IPS DF 6.9 (cell line): Measurements from ENCODE around the gene TRAIP.

Experiments
- DNase-seq: peaks from one replicate; pipeline ENCODE4 v3.0.0-alpha.2; 2013; ENCODE audit warnings: low read depth, low spot score
- H3K27ac ChIP-seq: one replicate; pipeline ENCODE4 v1.5.1; 2013; ENCODE audit warnings: low read length, control low read depth
- H3K27me3 ChIP-seq: 2 replicates; pipeline ENCODE4 v1.6.1; 2013; ENCODE audit warnings: mild to moderate bottlenecking, low read length; ENCODE audit not compliant: control insufficient read depth, insufficient read depth
- H3K36me3 ChIP-seq: 2 replicates; pipeline ENCODE4 v1.6.1; 2013; ENCODE audit warnings: low read length; ENCODE audit not compliant: control insufficient read depth, insufficient read depth
- H3K4me1 ChIP-seq: 2 replicates; pipeline ENCODE4 v1.6.1; 2013; ENCODE audit warnings: low read length; ENCODE audit not compliant: control insufficient read depth, insufficient read depth
- H3K4me3 ChIP-seq: 2 replicates; pipeline ENCODE4 v1.5.1; 2013; ENCODE audit warnings: mild to moderate bottlenecking, low read length
- H3K9me3 ChIP-seq: 2 replicates; pipeline ENCODE4 v1.6.1; 2013; ENCODE audit warnings: low read length, inconsistent platforms; ENCODE audit not compliant: control insufficient read depth, insufficient read depth
- WGBS: extraction: QIAGEN DNeasy Blood & Tissue Kit; methylation state at CpG from one replicate; pipeline ENCODE4 v1.1.7; 2013; ENCODE audit warnings: mixed read lengths, missing lambda C conversion rate; ENCODE audit not compliant: insufficient read length, insufficient coverage; 5-methylcytosine and 5-hydroxymethylcytosine counted together

The TRAIP gene

DNA sequence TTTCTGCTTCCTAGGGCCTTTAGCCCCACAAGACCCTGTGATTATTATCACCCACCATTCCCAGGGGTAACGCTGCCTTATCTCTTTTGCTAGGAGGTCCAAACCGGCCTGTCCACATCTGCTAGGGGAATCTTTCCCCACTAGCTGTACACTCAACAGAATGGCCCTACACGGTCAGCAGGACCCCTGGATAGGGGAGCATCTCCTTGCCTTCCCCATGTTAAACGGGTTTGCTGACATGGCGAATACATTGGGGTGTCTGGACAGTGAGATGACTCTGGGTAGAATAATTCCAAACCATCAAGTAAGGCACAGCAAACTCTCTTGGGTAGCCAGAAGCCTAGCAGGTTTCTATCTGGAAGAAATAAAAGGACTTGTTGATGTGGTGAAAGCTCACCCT, 702 bp downstream of the TRAIP start:
- Histone ChIP-seq H3K36me3 (peaks cover 12% of the 10 kb centered on the region), H3K27ac (no peak overlapping the region), H3K9me3 (no peaks in the 10 kb centered on the region), H3K4me1 (peaks cover 2% of the 10 kb centered on the region; the same call in 1 of the 2 replicates), H3K27me3 (no peaks in the 10 kb centered on the region), H3K4me3 (peak overlapping the region; percentile 90; the same call in 1 of the 2 replicates)
- no peak for DNase-seq
- no CpG with 5 or more reads among the region's 5 CpGs for WGBS

DNA sequence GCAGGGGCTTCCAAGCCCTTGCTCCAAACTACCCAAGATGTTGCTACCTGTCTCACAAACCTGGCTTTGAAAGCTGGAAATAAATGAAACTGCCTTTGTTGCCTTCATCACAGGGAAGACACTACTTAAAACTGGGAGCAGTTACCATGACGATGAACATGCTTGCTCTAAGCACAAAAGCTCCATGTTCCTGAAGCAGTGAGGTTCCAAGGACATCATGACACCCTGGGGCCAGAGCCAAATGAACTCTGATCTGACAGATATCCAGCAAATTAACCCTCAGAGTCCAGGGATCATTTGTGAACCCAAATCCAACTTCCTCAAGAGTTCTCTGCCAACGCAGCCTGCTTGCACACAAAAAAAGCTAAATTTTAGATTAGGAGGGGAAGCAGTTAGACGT, 10.7 kb downstream of the TRAIP start:
- no peaks in the 10 kb centered on the region for H3K4me1 ChIP-seq
- peaks cover 18% of the 10 kb centered on the region; the same call in 1 of the 2 replicates for H3K36me3 ChIP-seq
- DNase-seq: no peak
- WGBS: no CpG with 5 or more reads among the region's 3 CpGs
- H3K27me3 ChIP-seq: no peaks in the 10 kb centered on the region
- no peaks in the 10 kb centered on the region for H3K9me3 ChIP-seq
- no peak overlapping the region for H3K27ac ChIP-seq
- no peak overlapping the region for H3K4me3 ChIP-seq

DNA sequence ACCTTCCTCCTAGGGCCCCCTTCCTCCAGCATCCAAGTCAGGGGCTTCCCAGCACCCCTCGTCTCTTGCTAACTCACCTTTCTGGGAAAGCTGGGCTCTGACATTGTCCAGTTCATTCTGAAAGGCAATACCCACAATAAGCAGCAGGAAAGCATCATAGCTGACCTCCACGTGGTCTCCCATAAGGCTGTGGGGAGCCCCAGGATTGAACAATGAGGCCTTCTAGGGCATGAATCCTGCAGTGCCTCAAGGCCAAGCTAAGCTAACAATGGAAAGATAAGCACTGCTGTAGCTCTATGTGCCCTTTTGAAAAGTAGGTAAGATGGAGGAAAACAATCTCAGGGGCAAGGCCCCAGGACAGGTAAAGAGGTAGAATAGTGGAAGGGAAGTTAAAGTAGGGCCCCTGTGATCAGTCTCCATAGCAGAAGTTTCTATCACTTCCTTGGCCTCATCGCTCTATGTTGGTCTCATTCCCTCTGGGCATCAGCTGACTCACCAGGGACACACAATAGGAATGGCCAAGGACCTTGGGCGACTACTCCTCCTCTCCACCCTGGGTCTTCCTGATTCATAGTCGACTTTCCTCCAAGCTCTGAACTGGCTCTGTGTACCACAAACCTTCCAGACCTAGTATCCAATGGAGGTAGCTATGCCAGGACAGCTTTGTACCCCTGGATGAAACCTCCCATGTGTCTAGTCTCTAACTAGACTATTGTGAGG, 11.7 kb downstream of the TRAIP start:
- Histone ChIP-seq H3K4me3 (no peak overlapping the region), H3K9me3 (no peaks in the 10 kb centered on the region), H3K36me3 (peaks cover 23% of the 10 kb centered on the region; the same call in 1 of the 2 replicates), H3K27me3 (no peaks in the 10 kb centered on the region), H3K27ac (no peak overlapping the region), H3K4me1 (no peaks in the 10 kb centered on the region)
- WGBS: no CpG with 5 or more reads among the region's 5 CpGs
- DNase-seq: no peak

DNA sequence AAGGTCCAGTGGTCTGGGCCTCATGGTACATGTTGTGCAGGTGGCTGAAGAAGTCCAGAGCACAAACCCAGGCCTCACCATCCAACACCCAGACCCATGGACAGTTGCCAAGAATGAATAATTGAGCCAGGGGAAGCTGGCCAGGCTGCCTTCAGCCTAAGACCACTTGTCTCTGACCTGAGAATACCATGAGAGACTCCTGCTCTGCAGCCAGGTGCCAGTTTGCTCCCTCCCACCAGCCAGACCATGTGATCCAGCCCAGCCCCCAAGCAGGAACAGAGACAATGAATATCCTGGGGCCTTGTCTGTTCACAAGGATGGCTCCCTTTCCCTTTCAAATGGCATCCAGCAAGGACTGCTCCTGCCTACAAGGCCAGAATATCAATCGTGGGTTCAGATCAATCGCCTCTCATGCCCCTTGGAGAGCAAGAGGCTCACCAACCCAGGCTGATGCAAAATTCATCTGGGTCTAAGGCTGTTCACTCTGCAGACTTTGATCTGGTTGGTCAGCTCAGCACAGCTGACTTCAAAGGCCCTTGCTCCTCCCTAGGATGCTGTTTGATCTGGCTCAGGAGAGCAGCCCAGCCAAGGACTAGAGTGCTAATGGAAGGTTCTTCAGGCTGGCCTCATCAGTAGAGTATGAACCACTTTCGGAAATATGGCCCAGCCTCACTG, 13.4 kb downstream of the TRAIP start:
- no peak overlapping the region for H3K4me3 ChIP-seq
- H3K36me3 ChIP-seq: peaks cover 30% of the 10 kb centered on the region
- H3K27ac ChIP-seq: no peak overlapping the region
- DNase-seq: no peak
- no peaks in the 10 kb centered on the region for H3K9me3 ChIP-seq
- H3K4me1 ChIP-seq: no peaks in the 10 kb centered on the region
- no CpG with 5 or more reads among the region's 3 CpGs for WGBS
- H3K27me3 ChIP-seq: no peaks in the 10 kb centered on the region

DNA sequence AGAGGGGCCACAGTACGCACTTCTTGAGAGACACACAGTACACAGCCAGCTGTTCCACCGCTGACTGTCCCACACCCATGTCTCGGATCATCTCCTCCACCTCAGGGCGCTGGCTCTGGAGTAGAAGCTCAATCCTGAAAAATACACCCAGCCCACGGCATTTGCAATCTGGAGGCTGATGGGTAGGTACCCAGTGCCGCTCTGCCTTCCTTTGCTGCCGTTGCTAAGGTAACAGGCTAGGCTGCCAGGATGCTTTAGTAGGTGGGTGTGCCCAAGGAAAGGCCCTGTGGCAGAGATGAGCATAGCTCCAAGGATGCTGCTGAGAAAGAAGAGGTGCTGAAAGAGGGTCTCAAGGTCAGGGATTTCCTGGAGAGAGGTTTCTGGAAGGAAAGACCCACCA, 14.6 kb downstream of the TRAIP start:
- Histone ChIP-seq H3K27me3 (no peaks in the 10 kb centered on the region), H3K9me3 (no peaks in the 10 kb centered on the region), H3K4me3 (no peak overlapping the region), H3K36me3 (peaks cover 33% of the 10 kb centered on the region), H3K4me1 (no peaks in the 10 kb centered on the region), H3K27ac (no peak overlapping the region)
- DNase-seq: no peak
- WGBS: no CpG with 5 or more reads among the region's 7 CpGs

DNA sequence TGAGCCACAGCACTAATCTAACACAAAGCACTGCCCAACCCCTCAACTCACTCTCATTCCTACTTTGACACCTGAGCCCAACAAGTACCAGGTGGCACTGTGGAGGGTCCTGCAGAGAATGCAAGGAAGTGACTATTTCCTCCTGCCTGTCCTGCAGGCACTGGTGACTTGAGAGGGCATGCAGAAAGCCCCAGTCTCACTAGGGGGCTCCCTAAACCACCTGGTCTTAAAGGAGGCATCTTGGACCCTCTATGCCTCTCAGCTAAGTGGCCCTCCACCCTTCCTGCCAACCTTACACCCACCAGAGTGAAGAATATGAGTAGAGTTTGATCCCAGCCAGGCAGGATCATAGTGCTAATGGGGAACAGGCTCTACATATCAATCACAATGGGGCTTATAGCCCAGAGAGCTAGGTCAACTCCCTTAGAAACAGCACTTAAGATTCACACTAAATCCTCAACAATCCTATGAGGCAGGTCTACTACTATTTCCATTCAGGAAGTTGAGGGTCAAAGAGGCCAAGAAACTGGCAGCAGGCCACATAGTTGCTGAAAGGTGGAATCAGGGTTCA, 15.2 kb downstream of the TRAIP start:
- Histone ChIP-seq H3K36me3 (peaks cover 31% of the 10 kb centered on the region), H3K27ac (no peak overlapping the region), H3K27me3 (no peaks in the 10 kb centered on the region), H3K9me3 (no peaks in the 10 kb centered on the region), H3K4me1 (no peaks in the 10 kb centered on the region), H3K4me3 (no peak overlapping the region)
- DNase-seq: peak; percentile 29

DNA sequence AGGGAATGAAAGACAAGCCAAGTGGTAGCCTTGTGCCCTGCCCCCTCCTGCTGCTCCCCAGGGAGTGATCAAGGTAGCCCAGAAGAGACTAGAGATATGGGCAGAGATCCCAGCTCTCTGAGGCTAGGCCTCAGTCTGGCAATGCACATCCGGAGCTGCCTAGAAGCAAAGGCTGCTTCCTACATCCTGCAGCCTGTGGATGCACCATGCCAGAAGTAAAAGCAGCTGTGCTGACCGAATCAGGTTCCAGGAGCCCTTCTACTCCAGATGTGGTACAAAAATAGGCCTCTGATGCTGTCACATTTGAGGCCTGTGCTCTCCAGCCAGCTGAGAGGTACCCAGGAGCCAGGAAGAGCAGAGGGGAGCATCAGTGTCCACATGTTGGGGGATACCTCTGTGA, 16.0 kb downstream of the TRAIP start:
- Histone ChIP-seq H3K4me1 (no peaks in the 10 kb centered on the region), H3K4me3 (no peak overlapping the region), H3K36me3 (peaks cover 26% of the 10 kb centered on the region), H3K27ac (no peak overlapping the region), H3K9me3 (no peaks in the 10 kb centered on the region), H3K27me3 (no peaks in the 10 kb centered on the region)
- WGBS: no CpG with 5 or more reads among the region's 2 CpGs
- no peak for DNase-seq

DNA sequence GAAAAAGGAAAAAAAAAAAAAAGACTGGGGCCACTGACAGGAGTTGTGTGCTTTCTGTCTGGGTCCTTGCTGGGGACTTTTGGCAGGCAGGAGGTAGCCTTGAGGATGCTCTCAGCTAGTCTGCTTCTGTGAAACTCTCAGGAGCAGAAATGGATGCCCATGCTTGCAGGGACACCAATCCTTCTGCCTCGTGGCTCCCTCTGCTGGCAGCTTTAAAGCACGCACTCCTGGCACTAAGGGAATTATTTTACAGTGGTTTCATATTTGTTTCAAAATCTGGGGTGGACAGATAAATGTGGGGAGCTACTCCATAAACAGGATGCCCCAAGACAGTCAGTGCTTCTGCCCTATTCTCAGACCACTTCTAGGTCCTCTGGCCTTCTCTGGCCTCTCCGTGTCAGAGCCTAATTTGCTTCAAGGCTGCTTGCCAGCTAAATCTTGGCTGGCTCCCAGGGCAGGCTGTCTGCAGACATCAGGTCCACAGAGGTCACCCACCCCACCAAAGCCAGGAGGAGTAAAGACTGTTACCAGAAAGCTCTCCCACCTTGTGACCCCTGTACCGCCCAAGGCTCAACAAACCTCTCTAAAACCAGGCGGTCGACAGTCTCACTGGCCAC, 17.1 kb downstream of the TRAIP start:
- H3K36me3 ChIP-seq: peaks cover 21% of the 10 kb centered on the region
- no peak overlapping the region for H3K27ac ChIP-seq
- WGBS: no CpG with 5 or more reads among the region's 6 CpGs

DNA sequence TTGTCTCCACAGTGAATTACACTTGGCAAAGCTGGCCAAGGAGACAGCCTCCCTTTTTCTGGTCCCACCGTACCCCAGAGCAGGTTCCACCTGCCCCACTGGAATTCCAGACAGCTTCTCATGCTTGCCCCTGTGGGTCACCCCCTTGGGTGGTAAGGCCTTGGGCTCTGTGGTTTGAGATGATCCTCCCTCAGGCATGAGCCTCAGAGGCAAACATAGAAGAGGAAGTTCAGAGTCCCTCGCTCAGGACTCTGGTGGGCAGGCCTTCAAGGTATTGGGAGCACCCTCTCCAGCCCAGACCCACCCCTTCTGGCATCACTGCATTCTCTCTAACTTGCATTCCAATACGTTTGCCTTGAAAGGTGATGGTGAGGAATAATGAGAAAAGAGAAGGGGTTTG, 25.0 kb downstream of the TRAIP start:
- WGBS: no CpG with 5 or more reads among the region's 3 CpGs
- Histone ChIP-seq H3K36me3 (peaks cover 13% of the 10 kb centered on the region), H3K9me3 (no peaks in the 10 kb centered on the region), H3K4me1 (no peaks in the 10 kb centered on the region), H3K27ac (no peak overlapping the region), H3K4me3 (no peak overlapping the region), H3K27me3 (no peaks in the 10 kb centered on the region)
- DNase-seq: no peak

More for the DNA sequence above, 17.1 kb downstream of the TRAIP start:
- Histone ChIP-seq H3K27me3 (no peaks in the 10 kb centered on the region), H3K4me3 (no peak overlapping the region), H3K9me3 (no peaks in the 10 kb centered on the region), H3K4me1 (no peaks in the 10 kb centered on the region)
- DNase-seq: no peak

DNA sequence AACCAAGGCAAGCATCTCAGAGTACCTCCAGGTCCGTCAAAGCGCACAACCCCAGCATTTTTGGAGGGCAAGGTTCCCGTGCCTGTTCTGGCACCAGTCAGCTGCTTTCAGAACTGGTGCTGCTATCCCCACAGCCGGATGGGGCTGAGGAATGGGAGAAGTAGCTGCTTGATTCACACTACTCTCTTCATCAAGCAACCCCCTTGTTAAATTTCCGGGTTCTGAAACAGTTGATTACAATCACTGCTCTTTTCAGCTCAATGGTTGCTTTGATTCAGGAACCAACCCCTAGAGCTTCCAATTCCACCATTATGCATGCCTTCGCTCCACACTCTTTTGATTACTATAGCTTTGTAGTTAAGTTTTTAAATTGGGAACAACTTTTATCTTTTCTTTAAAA, 30.3 kb downstream of the TRAIP start:
- Histone ChIP-seq H3K27me3 (no peaks in the 10 kb centered on the region), H3K36me3 (peaks cover 9% of the 10 kb centered on the region), H3K4me3 (no peak overlapping the region), H3K27ac (no peak overlapping the region), H3K4me1 (no peaks in the 10 kb centered on the region), H3K9me3 (no peaks in the 10 kb centered on the region)
- WGBS: no CpG with 5 or more reads among the region's 6 CpGs
- no peak for DNase-seq
